Stimulated activated CD4-positive, alpha-beta T cell treated with anti-CD3 and anti-CD28 coated beads, Interleukin-15, amount 100 ng/mL, for 48 hours (primary cell): Measurements from ENCODE around the gene MRPL57.
"Not testable (repeated sequence)": the region's sequence is repeated elsewhere in the genome, so short reads cannot be mapped to it uniquely, and the experiment has no call there.

Experiments used
- DNase-seq, 2 donors: peaks; one replicate each; pipeline ENCODE4 v3.0.0-alpha.2; 2020; ENCODE audit warnings: low read depth in 2 of 2

The MRPL57 gene

GRCh38 chr13:21176215-21176981 lies at the start of gene MRPL57, which contains the start of gene SKA3:
MRPL57 (plus strand) TSS chr13:21176658; CDS start chr13:21176917, 259 bp downstream.
SKA3 (minus strand) TSS chr13:21176552; CDS start chr13:21176477, 75 bp downstream.
- peak; percentile 89 for DNase-seq

- DNase-seq, result no peak
Observed at GRCh38 chr13:21130116-21130515, 46.3 kb upstream of the MRPL57 start.

DNA sequence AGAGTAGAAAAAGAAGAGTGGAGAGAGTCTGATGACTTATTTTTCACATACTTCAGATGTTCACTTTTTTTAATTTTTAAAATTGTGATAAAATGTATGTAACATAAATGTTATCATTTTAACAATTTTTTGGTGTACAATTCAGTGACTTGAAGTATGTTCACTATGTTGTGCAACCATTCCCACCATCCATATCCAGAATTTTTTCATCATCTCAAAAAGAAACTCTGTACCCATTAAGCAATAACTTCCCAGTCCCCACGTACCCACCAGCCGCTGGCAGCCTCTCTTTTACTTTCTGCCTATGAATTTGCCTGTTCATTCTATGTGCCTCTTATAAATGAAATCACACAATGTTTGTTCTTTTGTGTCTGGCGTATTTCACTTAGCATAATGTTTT lies 43.4 kb upstream of the MRPL57 start:
- DNase-seq, result no peak

DNA sequence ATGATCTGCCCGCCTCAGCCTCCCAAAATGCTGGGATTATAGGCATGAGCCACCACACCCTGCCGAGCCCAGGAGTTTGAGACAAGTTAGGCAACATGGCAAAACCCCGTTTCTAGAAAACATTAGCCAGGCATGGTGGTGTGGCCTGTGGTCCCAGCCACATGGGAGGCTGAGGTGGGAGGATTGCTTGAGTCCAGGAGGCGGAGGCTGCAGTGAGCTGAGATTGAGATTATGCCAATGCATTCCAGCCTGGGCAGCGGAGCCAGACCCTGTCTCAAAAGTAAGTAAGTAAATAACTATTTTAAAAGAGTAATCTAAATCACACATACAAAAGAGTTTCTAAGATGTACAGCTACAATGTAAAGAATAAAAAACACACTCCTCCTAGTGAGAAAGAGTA lies 42.0 kb upstream of the MRPL57 start:
- no peak for DNase-seq

DNA sequence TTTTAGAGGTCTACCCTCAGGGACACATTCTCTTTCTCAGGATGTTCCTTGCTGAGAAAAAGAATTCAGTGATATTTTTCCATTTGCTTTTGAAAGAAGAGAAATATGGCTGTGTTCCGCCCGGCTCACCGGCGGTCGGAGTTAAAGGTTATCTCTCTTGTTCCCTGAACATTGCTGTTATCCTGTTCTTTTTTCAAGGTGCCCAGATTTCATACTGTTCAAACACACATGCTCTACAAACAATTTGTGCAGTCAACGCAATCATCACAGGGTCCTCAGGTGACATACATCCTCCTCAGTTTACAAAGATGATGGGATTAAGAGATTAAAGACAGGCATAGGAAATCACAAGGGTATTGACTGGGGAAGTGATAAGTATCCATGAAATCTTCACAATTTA lies 40.6 kb upstream of the MRPL57 start:
- DNase-seq, result not testable (repeated sequence)

GRCh38 chr13:21137696-21138095 lies 38.8 kb upstream of the MRPL57 start:
- no peak for DNase-seq

GRCh38 chr13:21138561-21138960 lies 37.9 kb upstream of the MRPL57 start:
- no peak for DNase-seq

DNA sequence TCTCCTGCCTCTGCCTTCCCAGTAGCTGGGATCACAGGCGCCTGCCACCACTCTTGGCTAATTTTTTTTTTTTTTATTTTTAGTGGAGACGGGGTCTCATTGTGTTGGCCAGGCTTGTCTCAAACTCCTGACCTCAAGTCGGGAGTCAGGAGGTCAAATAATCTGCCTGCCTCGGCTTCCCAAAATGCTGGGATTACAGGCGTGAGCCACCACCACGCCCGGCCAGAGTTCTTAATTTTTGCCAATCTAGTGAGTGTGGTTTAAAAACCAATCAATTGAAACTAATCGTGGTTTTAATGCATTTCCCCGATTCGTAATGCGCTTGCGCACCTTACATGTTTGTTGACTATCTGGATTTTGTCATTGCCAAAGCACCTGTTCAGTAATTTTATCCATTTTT lies 37.1 kb upstream of the MRPL57 start:
- no peak for DNase-seq

GRCh38 chr13:21142766-21143165 lies 33.7 kb upstream of the MRPL57 start:
- DNase-seq, result no peak

- no peak for DNase-seq
Observed at GRCh38 chr13:21147827-21148226, 28.6 kb upstream of the MRPL57 start.

- no peak for DNase-seq
Observed at GRCh38 chr13:21148557-21149258, 27.8 kb upstream of the MRPL57 start.

DNA sequence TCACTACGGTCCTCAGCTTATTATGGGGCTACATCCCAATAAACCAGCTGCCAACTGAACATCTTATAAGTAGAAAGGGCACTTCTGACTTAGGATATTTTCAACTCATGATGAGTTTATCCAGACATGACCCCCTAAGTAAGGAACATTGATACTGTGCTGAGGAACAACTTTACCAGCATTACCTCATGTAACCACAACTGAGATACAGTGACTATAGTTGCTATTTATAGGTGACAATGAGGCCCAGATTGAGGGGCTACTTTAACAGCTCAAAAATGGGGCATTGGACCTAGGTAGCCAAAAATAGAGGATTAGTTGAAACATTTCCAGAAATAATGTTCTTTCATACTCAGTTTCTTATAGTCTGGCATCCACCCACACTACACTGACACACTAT lies 26.9 kb upstream of the MRPL57 start:
- no peak for DNase-seq

DNA sequence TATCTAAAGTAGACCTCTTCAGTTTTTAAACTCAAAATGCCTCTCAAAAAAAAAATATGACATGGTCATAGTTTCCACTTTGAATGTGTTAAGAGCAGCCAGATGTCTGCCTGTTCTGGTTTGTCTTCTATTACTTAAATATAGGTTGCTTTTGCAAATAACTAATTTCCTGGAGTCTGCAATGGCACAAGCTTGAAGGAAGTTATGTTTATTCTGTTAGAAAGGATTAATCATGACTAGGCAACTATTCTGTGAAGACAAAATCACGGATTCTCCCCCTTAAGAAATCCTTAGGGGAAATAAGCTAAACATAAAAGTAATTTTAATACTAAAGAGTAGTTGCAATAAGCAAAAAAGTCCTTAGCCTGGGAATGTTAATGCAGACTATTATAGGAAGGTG lies 26.4 kb upstream of the MRPL57 start:
- DNase-seq, result no peak

DNA sequence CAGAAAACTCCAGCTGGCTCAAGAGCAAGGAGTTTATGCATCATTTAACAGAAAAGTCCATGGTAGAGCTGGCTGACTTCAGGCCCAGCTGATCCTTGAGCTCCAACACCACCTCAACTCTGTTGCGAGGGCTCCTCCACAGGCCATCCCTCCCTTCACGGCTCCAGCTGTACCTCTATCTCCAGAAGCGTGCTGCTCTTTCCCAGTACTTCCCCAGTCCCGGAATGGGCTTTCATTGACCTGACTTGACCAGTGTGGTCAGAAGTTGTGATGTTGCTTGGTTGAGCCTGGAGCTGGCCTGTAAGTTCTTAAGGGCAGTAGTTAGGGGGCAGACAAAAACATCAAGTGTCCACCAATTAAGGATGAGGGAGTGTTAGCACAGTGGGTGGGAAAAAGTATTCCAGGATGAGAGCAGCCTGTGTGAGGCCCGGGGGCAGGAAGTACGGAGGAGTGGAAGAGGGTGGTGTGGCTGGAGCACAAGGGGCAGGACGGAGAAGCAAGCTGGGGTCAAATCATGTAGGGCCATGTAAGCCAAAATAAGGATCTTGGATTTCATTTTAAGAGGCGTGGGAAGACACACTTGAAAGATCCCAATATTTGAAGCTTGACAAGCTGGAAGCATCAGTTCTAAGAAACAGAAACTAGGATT lies 24.1 kb upstream of the MRPL57 start:
- DNase-seq, result no peak

DNA sequence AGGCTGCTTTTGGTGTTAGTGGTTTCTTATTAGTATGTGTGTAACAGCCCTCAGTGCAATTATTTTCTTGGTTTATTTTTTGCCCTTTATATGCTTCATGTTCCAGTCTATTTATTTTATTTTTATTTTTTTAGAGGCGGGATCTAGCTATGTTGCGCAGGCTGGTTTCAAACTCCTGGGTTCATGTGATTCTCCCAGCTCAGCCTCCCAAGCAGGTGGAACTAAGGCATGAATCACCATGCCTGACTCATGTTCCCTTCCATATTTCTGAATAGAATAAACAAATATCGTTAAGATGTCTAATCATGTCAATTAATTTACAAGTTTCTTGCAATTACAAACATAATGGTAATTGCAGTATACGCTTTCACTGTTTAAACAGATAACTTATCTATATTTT lies 11.8 kb upstream of the MRPL57 start:
- no peak for DNase-seq

GRCh38 chr13:21165606-21166005 lies 10.9 kb upstream of the MRPL57 start:
- DNase-seq, result not testable (repeated sequence)

DNA sequence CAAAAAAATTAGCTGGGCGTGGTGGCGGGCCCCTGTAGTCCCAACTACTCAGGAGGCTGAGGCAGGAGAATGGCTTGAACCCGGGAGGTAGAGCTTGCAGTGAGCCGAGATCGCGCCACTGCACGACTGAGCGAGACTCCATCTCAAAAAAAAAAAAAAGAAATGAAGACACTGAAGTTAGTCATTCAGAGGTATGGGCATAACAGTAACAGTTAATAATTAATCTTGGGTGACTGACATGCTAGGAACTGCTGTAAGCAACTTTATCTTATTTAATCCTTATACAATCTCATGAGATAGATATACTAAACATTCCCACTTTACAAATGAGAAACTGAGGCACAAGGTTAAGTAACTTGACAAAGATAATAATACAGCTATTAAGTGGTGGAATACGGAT lies 5.0 kb upstream of the MRPL57 start:
- no peak for DNase-seq

DNA sequence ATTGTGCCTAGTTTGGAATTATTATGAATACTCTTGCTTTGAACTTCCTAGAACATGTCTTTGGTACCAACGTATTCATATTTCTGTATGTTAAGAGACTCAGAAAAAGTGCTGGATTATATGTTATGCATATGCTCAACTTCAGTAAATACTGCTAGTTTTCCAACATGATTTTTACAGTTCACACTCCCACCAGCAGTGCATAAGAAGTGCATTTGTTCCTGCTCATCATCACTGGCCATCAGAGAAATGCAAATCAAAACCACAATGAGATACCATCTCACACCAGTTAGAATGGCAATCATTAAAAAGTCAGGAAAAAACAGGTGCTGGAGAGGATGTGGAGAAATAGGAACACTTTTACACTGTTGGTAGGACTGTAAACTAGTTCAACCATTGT lies 2.7 kb upstream of the MRPL57 start:
- DNase-seq, result not testable (repeated sequence)

DNA sequence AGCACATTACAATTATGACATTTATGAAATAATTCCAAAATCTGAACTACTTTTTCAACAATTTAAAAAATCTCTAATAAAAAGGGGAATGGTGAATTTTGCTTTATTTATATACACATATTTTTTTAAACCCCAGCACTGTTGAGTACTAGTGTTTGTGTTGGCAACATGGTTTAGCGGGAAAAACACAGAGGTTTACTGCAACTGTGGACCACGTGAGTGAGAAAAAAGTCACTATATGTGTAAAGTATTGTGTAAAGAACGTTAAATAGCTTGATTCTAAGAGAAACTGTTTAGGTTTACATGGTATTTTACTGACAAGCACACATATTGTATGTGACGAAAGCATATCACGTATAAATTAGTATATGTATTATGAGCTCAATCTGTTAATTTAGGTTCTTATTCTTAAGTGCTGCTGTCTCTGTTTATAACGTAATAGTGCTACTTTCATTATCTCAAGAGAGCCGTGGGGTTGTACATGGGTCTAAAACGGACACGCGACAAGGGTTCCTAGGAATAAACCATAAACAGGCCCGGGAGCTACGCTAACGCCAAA lies 723 bp upstream of the MRPL57 start:
- DNase-seq, result no peak

GRCh38 chr13:21176982-21177284 lies 475 bp downstream of the MRPL57 start:
- DNase-seq, result peak in 1 of 2 donors; percentile 7

- no peak for DNase-seq
Observed at GRCh38 chr13:21181671-21182070, 5.2 kb downstream of the MRPL57 start.

- not testable (repeated sequence) for DNase-seq
Observed at GRCh38 chr13:21186410-21186809, 10.0 kb downstream of the MRPL57 start.

DNA sequence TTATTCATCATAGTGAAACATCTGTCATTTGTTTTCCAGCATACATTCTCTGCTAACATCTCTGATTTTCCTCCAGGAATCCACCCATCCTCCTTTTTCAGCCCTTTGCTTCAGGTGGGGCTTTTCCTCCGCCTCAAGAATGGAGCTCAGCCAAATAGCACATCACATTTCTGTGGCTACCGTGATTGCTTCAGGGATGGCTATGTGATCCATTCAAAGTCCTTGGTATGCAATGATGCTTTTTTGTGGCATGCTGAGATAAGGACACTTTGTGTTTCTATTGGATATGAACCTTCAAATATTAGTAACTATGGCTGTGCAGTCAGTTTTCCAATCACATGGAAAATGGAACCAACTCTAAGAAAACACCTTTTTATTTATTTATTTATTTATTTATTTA lies 18.3 kb downstream of the MRPL57 start:
- not testable (repeated sequence) for DNase-seq
